CD14-positive monocyte (primary cell): ENCODE data around the gene TNFRSF13B. TPM values are rescaled to one million over a fixed set of nuclear protein-coding genes. Genes with fewer than 3 reads are reported as not detected.

Source experiments
- DNase-seq, 3 donors: peaks; one replicate each; pipeline ENCODE4 v3.0.0-alpha.2; 2011 to 2022
- H2AFZ ChIP-seq: 2 replicates; pipeline ENCODE4 v1.6.0; 2012; ENCODE audit warnings: mild to moderate bottlenecking, low read depth, low read length, inconsistent platforms; ENCODE audit not compliant: insufficient read depth, poor library complexity, severe bottlenecking
- H3K27ac ChIP-seq, 2 donors: 1 replicate in 1 of 2; 2 replicates in 1 of 2; pipeline ENCODE4 v1.5.1; 2012 to 2013; ENCODE audit warnings: low read length in 2 of 2, control low read depth in 1 of 2, inconsistent platforms in 1 of 2, low read depth in 1 of 2, mild to moderate bottlenecking in 1 of 2
- H3K27me3 ChIP-seq, 2 donors: one replicate each; pipeline versions ENCODE4 v1.6.0 to v1.6.1; 2011 to 2013; ENCODE audit warnings: low read length in 2 of 2; ENCODE audit not compliant: control insufficient read depth in 2 of 2, insufficient read depth in 2 of 2
- H3K36me3 ChIP-seq, 2 donors: replicated peaks in 1 of 2; 1 replicate in 1 of 2; 2 replicates in 1 of 2; pipeline versions ENCODE4 v1.5.1 to v1.6.1; 2012 to 2013; ENCODE audit warnings: low read length in 2 of 2, control low read depth in 1 of 2, inconsistent platforms in 1 of 2, mild to moderate bottlenecking in 1 of 2; ENCODE audit not compliant: insufficient read depth in 2 of 2, control insufficient read depth in 1 of 2
- H3K4me1 ChIP-seq, 2 donors: 1 replicate in 1 of 2; 2 replicates in 1 of 2; pipeline versions ENCODE4 v1.5.1 to v1.6.1; 2012 to 2013; ENCODE audit warnings: low read length in 2 of 2, control low read depth in 1 of 2, inconsistent platforms in 1 of 2, mild to moderate bottlenecking in 1 of 2, moderate library complexity in 1 of 2; ENCODE audit not compliant: insufficient read depth in 2 of 2, control insufficient read depth in 1 of 2
- H3K4me2 ChIP-seq: replicated peaks from 2 replicates; pipeline ENCODE3; 2012; ENCODE audit warnings: low read length, moderate library complexity, mild to moderate bottlenecking; ENCODE audit not compliant: poor library complexity, severe bottlenecking; ENCODE audit errors: extremely low read depth
- H3K4me3 ChIP-seq, 3 experiments: fragments of 200-600 bp in 1 of 3; sonication (generic) in 1 of 3; replicated peaks in 1 of 3; 1 replicate in 2 of 3; 2 replicates in 1 of 3; pipeline ENCODE4 v1.5.1; 2011 to 2013; ENCODE audit warnings: low read length in 3 of 3, mild to moderate bottlenecking in 3 of 3, control low read depth in 2 of 3, low read depth in 2 of 3, inconsistent platforms in 1 of 3, moderate library complexity in 1 of 3
- H3K79me2 ChIP-seq: 2 replicates; pipeline ENCODE4 v1.6.0; 2012; ENCODE audit warnings: mild to moderate bottlenecking, control low read depth, inconsistent platforms, low read length, moderate library complexity; ENCODE audit not compliant: insufficient read depth
- H3K9ac ChIP-seq: 2 replicates; pipeline ENCODE4 v1.6.0; 2017; ENCODE audit warnings: low read length, mild to moderate bottlenecking; ENCODE audit not compliant: insufficient read depth, poor library complexity, severe bottlenecking
- H3K9me3 ChIP-seq, 2 donors: replicated peaks in 1 of 2; 1 replicate in 1 of 2; 2 replicates in 1 of 2; pipeline versions ENCODE4 v1.5.1 to v1.6.1; 2012 to 2013; ENCODE audit warnings: low read length in 2 of 2, control low read depth in 1 of 2; ENCODE audit not compliant: control insufficient read depth in 1 of 2, insufficient read depth in 1 of 2
- H4K20me1 ChIP-seq: 2 replicates; pipeline ENCODE4 v1.6.0; 2012; ENCODE audit warnings: mild to moderate bottlenecking, low read length, control low read depth, moderate library complexity; ENCODE audit not compliant: insufficient read depth
- H3K27ac Mint-ChIP-seq, 7 donors: one replicate each; pipeline ENCODE4 v1.8.0; 2020; ENCODE audit warnings: mild to moderate bottlenecking in 7 of 7, mixed read lengths in 7 of 7, moderate library complexity in 6 of 7, inconsistent platforms in 2 of 7
- H3K27me3 Mint-ChIP-seq, 3 donors: one replicate each; pipeline ENCODE4 v1.8.0; 2021 to 2022; ENCODE audit warnings: low read depth in 3 of 3, mild to moderate bottlenecking in 3 of 3, mixed read lengths in 3 of 3, moderate library complexity in 3 of 3, inconsistent platforms in 1 of 3
- H3K36me3 Mint-ChIP-seq, 2 donors: one replicate each; pipeline ENCODE4 v1.8.0; 2020; ENCODE audit warnings: mixed read lengths in 2 of 2, inconsistent platforms in 1 of 2, mild to moderate bottlenecking in 1 of 2
- H3K4me1 Mint-ChIP-seq: one replicate; pipeline ENCODE4 v1.8.0; 2020; ENCODE audit warnings: mild to moderate bottlenecking, mixed read lengths
- H3K4me3 Mint-ChIP-seq, 2 donors: one replicate each; pipeline ENCODE4 v1.8.0; 2020; ENCODE audit warnings: mild to moderate bottlenecking in 2 of 2, mixed read lengths in 2 of 2, moderate library complexity in 1 of 2
- H3K9me3 Mint-ChIP-seq, 7 donors: one replicate each; pipeline ENCODE4 v1.8.0; 2020 to 2022; ENCODE audit warnings: mixed read lengths in 7 of 7, mild to moderate bottlenecking in 6 of 7, moderate library complexity in 6 of 7, inconsistent platforms in 2 of 7
- WGBS: methylation state at CpG from one replicate; pipeline ENCODE4 v1.1.5; 2013; ENCODE audit warnings: missing lambda C conversion rate; ENCODE audit not compliant: insufficient coverage; 5-methylcytosine and 5-hydroxymethylcytosine counted together
- intact Hi-C, 2 donors: fragments of 100-400 bp; cut with micrococcal nuclease; formaldehyde crosslinking; loops; one replicate each; pipeline versions ENCODE4 v1.15.0 to v1.15.1; 2023
- polyA plus RNA-seq, 3 donors: library from polyadenylated mRNA; depleted of rRNA in 1 of 3; unstranded in 2 of 3; stranded (reverse) in 1 of 3; fragments of 300-500 nt in 2 of 3; fragments of >200 nt in 1 of 3; fragmentation: Illumina TruSeq in 2 of 3; gene quantifications; 1 replicate in 2 of 3; 2 replicates in 1 of 3; pipeline ENCODE4 v1.2.3, GENCODE V29; 2012 to 2021
- TF ChIP-seq, protein P1 (sequence below): fragments of 200-600 bp; IDR thresholded peaks from one replicate; pipeline ENCODE4 v1.8.0; 2022; ENCODE audit warnings: antibody characterized with exemption, mild to moderate bottlenecking

TNFRSF13B gene
- polyA plus RNA-seq, 3 donors, result 0.21 to 0.47 TPM; not detected in 1

GRCh38 chr17:16943541-16944333 lies 28.2 kb downstream of the TNFRSF13B start:
- no peaks in the 10 kb centered on the region for H3K4me1 ChIP-seq
- H3K36me3 Mint-ChIP-seq, result no peaks in the 10 kb centered on the region
- TF ChIP-seq, protein P1, sequence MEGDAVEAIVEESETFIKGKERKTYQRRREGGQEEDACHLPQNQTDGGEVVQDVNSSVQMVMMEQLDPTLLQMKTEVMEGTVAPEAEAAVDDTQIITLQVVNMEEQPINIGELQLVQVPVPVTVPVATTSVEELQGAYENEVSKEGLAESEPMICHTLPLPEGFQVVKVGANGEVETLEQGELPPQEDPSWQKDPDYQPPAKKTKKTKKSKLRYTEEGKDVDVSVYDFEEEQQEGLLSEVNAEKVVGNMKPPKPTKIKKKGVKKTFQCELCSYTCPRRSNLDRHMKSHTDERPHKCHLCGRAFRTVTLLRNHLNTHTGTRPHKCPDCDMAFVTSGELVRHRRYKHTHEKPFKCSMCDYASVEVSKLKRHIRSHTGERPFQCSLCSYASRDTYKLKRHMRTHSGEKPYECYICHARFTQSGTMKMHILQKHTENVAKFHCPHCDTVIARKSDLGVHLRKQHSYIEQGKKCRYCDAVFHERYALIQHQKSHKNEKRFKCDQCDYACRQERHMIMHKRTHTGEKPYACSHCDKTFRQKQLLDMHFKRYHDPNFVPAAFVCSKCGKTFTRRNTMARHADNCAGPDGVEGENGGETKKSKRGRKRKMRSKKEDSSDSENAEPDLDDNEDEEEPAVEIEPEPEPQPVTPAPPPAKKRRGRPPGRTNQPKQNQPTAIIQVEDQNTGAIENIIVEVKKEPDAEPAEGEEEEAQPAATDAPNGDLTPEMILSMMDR, result no peak

GRCh38 chr17:16943032-16943352 lies 28.9 kb downstream of the TNFRSF13B start:
- Histone ChIP-seq H3K27ac (no peak overlapping the region), H4K20me1 (no peaks in the 10 kb centered on the region), H2AFZ (no peak overlapping the region), H3K4me1 (no peaks in the 10 kb centered on the region), H3K9me3 (no peaks in the 10 kb centered on the region), H3K27me3 (no peaks in the 10 kb centered on the region), H3K9ac (no peak overlapping the region), H3K4me3 (no peak overlapping the region), H3K36me3 (no peaks in the 10 kb centered on the region), H3K4me2 (no peak overlapping the region), H3K79me2 (no peaks in the 10 kb centered on the region)
- Mint-ChIP-seq H3K27me3 (peaks cover 2 to 13% (median 7%) of the 10 kb centered on the region in 3 donors), H3K27ac (no peak overlapping the region), H3K36me3 (no peaks in the 10 kb centered on the region), H3K4me3 (no peak overlapping the region), H3K9me3 (peaks cover 0 to 4% (median 0%) of the 10 kb centered on the region in 7 donors), H3K4me1 (no peaks in the 10 kb centered on the region)
- intact Hi-C loops, result no loop called here
- TF ChIP-seq, protein P1, result no peak
- peak in 1 of 3 donors; percentile 1 for DNase-seq
- WGBS, result 97% methylated on average over 3 of the region's 3 CpGs

More at GRCh38 chr17:16943541-16944333, 28.2 kb downstream of the TNFRSF13B start:
- intact Hi-C loops, result no loop called here
- H3K27ac Mint-ChIP-seq, result peak overlapping the region in 1 of 7 donors; percentile 18
- Histone ChIP-seq H3K36me3 (no peaks in the 10 kb centered on the region), H3K9me3 (peaks cover 4 to 6% of the 10 kb centered on the region in 2 donors), H4K20me1 (no peaks in the 10 kb centered on the region), H3K4me3 (no peak overlapping the region), H3K9ac (no peak overlapping the region), H3K27me3 (no peaks in the 10 kb centered on the region), H3K79me2 (no peaks in the 10 kb centered on the region), H3K27ac (no peak overlapping the region), H3K4me2 (no peak overlapping the region), H2AFZ (no peak overlapping the region)
- H3K27me3 Mint-ChIP-seq, result peaks cover 2 to 14% (median 5%) of the 10 kb centered on the region in 3 donors
- H3K9me3 Mint-ChIP-seq, result peaks cover 2 to 8% (median 6%) of the 10 kb centered on the region in 7 donors
- peak in 1 of 3 donors; percentile 1 for DNase-seq
- H3K4me1 Mint-ChIP-seq, result no peaks in the 10 kb centered on the region
- 86% methylated on average over 14 of the region's 16 CpGs for WGBS
- no peak overlapping the region for H3K4me3 Mint-ChIP-seq
